ENCODE data around the gene CAD.
"Not testable (repeated sequence)": the region's sequence is repeated elsewhere in the genome, so short reads cannot be mapped to it uniquely, and the experiment has no call there.

DNA sequence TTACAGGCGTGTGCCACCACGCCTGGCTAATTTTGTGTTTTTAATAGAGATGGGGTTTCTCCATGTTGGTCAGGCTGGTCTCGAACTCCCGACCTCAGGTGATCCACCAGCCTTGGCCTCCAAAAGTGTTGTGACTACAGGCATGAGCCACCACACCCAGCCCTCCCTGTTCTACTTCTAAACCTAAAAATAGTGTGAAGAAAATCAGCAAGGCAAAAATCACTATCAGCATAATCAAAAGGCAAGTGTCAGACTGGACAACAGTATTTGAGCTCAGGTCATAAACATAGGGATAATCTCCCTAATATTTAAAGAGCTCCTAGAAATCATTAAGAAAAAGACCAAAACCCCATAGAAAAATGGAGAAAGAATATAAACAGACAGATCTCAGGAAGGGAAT lies 41.4 kb upstream of the CAD start:
- TF ChIP-seq MXI1 (IDR thresholded peaks at IDR 0.05; ENCODE audit: borderline replicate concordance, low read depth, low read length); CHD1 (IDR thresholded peaks at IDR 0.05; ENCODE audit: low read depth, low read length); USF2 (IDR thresholded peaks at IDR 0.05; ENCODE audit: low read depth, low read length); SMC3 (IDR thresholded peaks at IDR 0.05; ENCODE audit: low read depth, low read length): not testable (repeated sequence)

Measured in IMR-90 (cell line).